Inflammatory macrophage (primary cell): ENCODE results near the gene SH3GL1.

Experiments used
- DNase-seq, 2 donors: peaks; one replicate each; pipeline ENCODE4 v3.0.0-alpha.2; 2020 to 2022
- total RNA-seq, 18 experiments: gene quantifications; one replicate each; lab custom pipeline; 2026; ENCODE audit warnings: mixed read lengths in 6 of 18, inconsistent platforms in 2 of 18; lab: John Stamatoyannopoulos, UW

SH3GL1 gene
- 15.9 to 63.0 (median 32.8) reads per million in 18 experiments for total RNA-seq

- peak; percentile 94 to 95 for DNase-seq
Observed at GRCh38 chr19:4400135-4400936, at the start of gene SH3GL1. TSS of gene SH3GL1 (minus strand) at chr19:4400547. CDS start at chr19:4400368, 179 bp downstream.

GRCh38 chr19:4449639-4450028 is 49.3 kb upstream of the SH3GL1 start:
- no peak for DNase-seq

DNA sequence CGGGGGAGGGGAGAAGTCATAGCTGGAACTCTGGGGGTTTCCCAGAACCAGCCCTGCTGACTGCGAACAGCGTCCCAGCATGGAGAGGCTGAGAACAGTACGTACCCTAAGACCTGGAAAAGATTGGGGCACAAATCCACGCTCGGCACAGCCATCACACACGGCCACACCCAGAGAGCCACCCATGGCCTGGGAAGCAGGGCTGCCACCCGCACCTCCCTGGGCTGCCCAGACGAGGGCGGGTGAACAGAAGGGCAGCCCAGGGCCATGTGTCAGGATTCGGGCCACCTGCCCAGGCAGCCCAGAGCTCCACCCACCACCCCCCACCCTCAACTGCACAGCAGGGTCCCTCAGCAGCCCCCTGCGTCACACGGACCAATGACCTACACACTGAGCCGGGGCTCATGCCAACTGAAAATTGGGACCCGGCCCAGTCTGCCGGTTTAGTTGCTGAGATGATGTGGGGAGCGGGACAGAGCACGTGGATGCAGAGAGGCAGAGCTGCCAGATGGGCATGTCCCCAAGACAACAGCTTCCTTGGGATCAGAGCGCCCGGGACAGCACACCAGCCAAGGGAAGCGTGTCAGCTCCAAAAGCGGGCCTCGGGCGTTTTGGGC is 48.8 kb upstream of the SH3GL1 start:
- DNase-seq: no peak

- DNase-seq: no peak
Observed at GRCh38 chr19:4448147-4448985, 48.0 kb upstream of the SH3GL1 start.

DNA sequence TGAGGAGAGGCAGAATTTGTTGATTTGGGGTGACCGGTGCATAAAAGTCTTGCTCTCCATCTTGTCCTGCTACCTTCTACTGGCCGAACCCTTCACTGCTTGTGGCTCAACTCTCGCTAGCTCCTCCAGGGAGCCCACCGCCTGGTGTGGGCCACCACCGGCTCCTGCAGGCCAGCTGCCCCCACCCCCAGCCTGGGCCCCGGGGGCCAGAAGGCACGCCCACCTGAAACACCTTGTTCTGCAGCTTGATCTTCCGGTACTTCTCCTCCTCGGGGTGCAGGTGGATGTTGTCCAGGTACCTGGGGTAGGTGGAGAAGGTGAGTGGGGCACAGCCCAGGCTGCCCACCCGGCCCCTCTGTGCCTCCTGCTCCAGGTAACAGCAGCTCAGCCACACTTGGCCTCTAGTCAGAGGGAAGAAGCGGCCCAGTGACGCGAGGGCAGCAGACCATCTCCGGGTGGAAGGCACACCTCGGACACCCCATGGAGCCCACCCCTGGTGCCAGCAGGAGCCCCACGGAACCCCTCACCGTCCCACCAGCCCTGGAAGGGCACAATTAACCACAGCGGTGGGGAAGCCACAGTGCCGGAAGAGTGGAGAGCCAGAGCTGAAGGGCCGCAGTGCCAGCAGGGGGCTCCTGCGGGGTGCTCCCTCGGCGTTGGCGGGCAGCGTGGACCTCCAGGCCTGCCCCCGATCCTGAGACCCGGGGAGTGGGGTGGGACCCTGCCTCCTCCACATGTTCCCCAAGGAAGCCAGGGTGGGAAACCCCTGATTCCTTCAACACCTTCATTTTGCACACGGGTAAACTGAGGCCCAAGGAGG is 47.2 kb upstream of the SH3GL1 start:
- DNase-seq: no peak

GRCh38 chr19:4446704-4447200 is 46.4 kb upstream of the SH3GL1 start:
- no peak for DNase-seq

DNA sequence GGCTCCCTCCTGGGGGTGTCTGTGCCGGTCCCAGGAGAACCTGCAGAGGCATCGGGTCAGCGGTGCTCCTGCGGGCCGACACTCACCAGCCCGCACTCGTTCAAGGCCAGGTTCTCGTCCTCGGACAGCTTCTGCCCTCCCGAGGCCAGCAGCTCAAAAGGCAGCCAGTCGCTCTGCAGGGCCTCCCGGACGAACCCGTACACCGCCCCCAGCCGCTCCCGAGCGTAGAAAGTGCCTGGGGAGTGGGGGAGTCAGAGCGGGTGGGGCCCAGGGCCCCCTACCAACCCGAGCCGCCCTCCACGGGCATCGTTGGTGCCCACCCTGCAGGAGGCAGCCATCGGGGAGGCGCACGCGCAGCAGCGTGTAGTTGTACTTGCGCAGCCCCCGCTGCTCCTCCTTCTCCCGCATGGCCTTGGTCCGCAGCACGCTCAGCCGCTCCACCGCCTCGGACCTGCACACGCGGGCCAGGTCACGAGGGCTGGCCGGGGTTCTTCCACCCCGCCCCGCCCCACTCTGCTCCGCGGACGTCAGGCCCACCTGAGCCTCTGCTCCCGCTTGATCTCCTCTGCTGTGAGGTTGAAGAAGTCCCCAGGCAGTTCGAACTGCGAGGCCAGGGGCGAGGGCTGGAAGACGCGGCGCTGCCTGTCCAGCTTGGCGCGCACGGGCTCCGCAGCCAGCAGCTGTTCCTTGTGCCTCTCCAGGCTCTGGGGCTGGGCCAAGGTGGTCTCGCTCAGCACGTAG is 45.8 kb upstream of the SH3GL1 start:
- no peak for DNase-seq

DNA sequence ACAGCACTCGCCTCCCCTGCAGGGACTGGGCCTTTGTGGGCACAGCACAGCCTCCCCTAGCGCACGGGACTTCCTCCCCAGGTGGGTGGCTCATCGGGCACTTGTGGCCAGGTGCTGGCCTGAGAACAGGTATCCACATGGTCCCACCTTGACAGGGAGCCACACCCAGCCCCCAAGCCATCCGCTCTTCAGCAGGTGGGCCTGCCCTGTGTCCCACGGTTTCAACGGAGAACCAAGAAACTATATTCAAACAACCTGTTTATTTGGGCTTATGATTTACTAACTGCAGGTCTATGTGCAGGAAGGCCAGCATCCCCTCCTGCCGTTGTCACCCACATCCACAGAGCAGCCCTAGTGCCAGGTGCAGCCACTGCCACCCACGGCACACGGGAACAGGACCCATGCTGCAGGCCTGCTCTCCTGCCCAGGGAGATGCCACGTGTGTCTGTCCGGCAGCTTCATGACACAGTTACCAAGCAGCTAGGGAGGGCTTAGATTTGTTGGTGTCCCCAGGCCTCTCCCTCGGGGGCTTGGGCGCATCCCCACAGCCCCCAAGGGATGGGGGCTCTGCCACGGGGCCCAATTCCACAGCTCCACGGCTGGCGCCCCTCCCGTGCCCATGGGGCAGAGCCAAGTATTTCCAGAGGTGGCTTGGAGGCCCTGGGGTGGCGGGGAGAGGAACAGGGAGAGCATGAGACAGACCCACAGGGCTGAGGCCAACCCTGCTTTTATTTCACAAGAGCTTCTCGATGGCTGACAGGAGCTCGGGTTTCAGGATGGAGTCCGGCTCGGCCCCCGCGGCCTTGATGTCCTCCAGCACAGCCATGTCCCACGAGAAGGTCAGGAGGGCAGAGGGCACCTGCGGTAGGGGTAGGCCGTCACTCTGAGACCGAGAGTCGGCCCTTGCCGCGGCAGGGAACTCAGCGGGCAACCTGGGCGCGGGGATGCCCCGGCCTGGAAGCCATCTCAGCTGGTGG is 44.7 kb upstream of the SH3GL1 start:
- DNase-seq: no peak

DNA sequence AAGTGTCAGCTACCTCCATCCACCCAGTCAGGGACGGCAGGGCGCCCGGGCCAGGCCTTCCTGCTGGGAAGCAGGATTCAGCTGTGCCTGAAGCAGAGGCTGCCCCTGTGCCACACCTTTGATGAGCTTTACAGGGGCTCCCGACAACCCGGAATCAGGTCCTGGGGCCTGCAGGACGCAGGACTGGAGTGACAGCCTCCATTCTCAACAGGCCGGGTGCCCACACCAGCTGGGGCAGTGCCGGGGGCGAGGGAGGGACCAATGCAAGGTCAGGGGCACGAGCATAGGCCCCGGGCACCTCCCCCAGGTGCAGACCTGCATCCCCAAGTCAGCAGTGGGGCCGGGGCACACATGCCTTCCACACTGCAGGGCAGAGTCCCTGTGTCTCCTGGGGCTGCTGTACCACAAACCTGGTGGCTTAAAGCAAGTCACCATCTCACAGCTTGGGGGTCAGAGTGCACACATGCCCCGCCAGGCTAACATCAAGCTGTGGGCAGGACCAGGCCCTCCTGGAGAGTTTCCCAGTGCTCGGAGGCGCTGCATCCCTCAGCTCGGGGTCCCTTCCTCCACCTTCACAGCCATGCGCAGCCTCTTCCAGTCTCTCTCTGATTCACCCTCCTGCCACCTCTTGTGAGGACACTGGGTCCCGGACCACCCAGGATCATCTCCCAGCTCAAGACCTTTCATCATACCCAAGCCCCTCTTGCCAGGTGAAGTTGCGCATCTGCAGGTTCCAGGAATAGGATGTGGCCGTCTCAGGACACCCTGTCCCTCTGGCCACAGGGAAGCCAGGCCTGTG is 43.8 kb upstream of the SH3GL1 start:
- no peak for DNase-seq

GRCh38 chr19:4443188-4443587 is 42.8 kb upstream of the SH3GL1 start:
- no peak for DNase-seq

DNA sequence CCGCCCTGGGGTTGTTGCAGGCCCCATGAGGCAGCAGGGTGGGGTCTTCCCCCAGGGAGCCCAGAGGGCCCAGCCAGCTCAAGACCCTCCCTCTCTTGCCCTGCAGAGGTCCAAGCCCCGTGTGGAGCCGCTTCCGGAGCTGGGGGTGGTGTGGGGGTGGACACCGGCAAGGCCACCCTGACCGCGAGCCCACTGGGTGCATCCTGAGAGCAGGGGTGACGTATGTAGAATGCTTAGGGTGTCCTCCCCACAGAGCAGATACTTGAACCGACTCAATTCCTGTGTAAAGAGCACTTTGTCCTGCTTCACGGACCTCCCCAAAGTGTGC is 42.4 kb upstream of the SH3GL1 start:
- DNase-seq: no peak

GRCh38 chr19:4441994-4442818 is 41.9 kb upstream of the SH3GL1 start:
- DNase-seq: no peak

DNA sequence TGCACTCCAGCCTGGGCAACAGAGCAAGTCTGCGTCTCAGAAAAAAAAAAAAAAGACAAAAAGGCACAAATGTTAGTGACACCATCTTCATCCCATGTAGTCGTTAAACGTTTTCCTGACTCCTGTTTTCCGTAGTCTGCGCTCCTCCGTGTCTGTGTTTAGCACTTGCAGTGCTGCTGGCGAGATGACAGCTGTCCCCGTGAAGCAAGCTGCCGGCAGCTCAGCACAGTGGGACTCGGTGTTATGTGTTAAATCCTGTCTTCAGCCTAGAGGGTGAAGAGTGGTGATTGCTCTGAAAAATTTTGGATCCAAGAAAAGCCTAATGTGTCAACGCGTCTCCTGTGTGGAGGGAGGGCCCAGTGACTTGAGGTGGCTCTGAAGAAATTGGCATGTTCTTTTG is 38.9 kb upstream of the SH3GL1 start:
- no peak for DNase-seq

DNA sequence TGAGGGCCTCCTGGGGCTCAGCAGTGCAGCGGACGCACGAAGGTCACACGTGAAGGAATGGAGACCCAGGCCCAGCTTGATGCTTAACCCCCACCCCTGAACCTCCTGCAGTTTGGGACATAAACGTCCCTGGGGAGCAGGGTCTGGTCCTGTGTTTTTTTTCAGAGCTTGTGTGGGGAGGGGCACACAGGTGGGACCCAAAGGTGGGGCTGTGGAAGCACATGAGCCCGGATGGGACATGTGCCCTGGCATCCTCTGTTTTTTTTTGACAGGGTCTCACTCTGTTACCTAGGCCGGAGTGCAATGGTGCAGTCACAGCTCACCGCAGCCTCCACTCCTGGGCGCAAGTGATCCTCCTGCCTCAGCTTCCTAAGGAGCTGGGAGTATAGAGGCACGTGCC is 36.8 kb upstream of the SH3GL1 start:
- no peak for DNase-seq

DNA sequence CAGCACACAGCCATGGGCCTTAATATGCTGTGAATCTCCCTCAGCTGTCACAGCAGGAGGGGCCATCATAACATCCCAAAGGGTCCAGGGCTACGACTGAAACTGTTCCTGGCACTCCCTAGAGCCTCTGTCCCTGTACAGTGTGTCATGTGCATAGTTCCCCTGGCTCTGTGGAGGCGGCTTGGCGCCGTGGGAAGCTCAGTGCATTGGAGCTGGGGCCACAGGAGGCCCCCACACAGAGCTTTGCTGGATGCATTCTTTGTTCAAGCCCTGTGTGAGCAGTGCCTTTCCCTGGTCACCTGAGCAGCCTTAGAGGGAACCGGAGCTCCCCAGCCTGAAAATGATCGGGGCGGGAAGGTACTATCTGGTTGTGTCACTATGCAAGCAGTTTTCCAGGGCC is 35.9 kb upstream of the SH3GL1 start:
- DNase-seq: peak in 1 of 2 donors; percentile 37

GRCh38 chr19:4434391-4434790 is 34.0 kb upstream of the SH3GL1 start:
- no peak for DNase-seq

GRCh38 chr19:4432918-4433506 is 32.7 kb upstream of the SH3GL1 start:
- no peak for DNase-seq
